CD4-positive, alpha-beta T cell treated with Interleukin-6 for 4 hours (primary cell): Measurements from ENCODE around the gene OVOL2.

Experiments used
- DNase-seq: peaks from one replicate; pipeline ENCODE4 v3.0.0-alpha.2; 2020; ENCODE audit warnings: mixed read lengths

Gene OVOL2

GRCh38 chr20:17976305-17976704, 81.4 kb downstream of the OVOL2 start:
- no peak for DNase-seq
